ENCODE measurements around the gene NRG2.

Gene NRG2

GRCh38 chr5:139836469-139837208 lies 206.5 kb downstream of the NRG2 start:
- no peak for DNase-seq (ENCODE audit: low read depth)

- no peak for DNase-seq (ENCODE audit: low read depth)
These were observed 207.4 kb downstream of the NRG2 start for GRCh38 chr5:139835656-139836055.

DNA sequence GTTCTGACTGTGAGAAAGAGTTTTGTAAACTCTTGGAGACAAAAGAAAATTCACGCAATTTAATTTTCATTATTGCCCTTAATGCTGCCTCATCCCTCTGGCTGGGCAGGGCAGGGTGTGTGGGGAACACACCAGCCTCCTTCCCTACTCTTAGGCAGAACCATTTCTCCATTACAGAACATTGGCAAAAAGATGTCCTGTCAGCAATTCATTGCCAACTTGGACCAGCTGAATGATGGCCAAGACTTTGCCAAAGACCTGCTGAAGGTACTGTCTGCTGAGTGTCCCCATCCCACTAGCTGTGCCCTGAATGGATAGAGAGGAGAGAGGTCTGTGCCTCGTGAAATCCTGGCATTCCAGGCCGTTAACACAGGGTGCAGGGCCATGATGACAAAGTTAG lies 209.6 kb downstream of the NRG2 start:
- DNase-seq (ENCODE audit: low read depth): no peak

GRCh38 chr5:139831624-139832023 lies 211.5 kb downstream of the NRG2 start:
- DNase-seq (ENCODE audit: low read depth): no peak

DNA sequence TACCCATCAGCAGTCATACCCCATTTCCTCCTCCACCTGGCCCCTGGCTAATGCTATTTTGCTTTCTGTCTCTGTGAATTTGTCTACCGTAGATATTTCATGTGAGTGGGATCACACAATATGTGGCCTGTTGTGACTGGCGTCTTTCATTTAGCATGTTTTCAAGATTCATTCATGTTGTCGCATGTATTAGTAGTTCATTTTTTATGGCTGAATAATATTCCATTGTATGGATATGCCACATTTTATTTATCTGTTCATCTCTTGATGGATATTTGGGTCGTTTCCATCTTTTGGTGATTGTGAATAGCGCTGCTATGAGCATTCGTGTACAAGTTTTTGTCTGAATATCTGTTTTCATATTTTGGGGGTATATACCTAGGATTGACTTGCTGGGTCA lies 213.6 kb downstream of the NRG2 start:
- no peak for DNase-seq (ENCODE audit: low read depth)

DNA sequence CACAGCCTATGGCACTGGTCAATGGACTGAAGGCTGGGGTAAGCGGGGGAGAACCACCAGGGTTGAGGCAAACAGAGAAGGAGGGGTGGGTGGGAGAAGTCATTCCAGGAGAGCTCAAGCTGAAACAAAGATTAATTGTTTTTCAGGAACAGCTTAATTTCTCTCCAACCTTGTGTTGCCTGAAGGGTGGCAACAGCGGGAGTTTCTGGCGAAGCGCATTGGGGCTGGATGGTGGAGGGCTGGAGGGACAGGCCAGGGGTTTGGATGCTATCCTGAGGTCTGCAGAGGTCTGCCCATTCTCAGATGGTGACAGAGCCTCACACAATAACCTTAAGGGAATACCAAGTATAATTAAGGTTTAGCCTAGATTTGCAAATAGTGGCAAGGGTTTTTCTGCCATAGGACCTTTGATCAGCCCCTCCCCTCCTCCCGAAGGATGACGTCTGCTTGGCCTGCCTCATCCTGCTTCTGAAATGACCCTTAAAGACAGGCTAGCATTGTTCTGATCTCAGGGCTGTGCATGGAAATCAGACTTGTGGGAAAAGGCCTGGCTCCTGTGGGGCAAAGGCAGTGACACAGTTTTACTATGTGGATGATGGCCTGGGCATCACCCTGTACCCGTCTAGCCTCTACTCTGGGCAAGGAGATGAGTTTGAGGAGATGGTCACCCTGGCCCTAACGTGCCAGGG lies 214.7 kb downstream of the NRG2 start:
- no peak for DNase-seq (ENCODE audit: low read depth)

DNA sequence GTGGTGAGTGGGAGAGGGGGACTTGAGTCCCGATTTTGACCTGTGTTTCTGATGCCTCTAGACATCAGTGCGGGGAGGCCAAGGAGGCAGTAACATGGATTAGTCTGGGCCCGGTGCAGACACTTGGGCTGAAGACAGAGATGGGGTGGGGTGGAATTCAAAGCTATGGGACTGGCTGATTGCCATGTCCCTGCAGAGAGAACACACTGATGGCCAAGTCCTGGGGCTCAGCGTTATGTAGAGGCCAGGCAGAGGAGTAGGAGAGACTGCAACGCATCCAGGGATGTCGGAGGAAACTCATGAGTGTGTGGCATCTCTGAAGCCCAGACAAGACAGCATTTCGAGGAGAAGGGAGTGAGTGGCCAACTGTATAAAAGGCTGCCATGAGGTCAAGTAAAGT lies 217.4 kb downstream of the NRG2 start:
- DNase-seq (ENCODE audit: low read depth): no peak

GRCh38 chr5:139823757-139824355 lies 219.2 kb downstream of the NRG2 start:
- DNase-seq (ENCODE audit: low read depth): no peak

- no peak for DNase-seq (ENCODE audit: low read depth)
These were observed 220.3 kb downstream of the NRG2 start for GRCh38 chr5:139822553-139823425.

- DNase-seq (ENCODE audit: low read depth): no peak
These were observed 221.1 kb downstream of the NRG2 start for GRCh38 chr5:139821806-139822552.

GRCh38 chr5:139820606-139821005 lies 222.5 kb downstream of the NRG2 start:
- no peak for DNase-seq (ENCODE audit: low read depth)

DNA sequence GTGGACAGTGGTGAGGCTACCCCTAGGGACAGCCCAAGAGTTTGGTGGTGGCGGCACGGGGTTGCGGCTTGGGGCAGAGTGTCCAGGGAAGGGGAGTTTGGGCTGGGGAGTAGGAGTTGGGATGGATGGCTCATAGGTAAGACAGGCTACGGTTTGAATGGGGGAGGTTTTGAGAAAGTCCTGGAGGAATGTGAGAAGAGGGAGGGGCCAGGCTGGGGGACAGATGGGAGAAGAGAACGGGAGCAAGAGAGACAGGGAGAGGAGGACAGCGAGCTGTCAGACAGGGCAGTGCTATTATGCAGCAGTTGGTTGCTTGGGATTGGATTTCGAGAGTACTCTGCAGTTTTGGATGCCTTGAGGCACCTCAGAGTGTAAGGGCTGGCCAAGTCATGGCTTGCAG lies 223.0 kb downstream of the NRG2 start:
- no peak for DNase-seq (ENCODE audit: low read depth)

DNA sequence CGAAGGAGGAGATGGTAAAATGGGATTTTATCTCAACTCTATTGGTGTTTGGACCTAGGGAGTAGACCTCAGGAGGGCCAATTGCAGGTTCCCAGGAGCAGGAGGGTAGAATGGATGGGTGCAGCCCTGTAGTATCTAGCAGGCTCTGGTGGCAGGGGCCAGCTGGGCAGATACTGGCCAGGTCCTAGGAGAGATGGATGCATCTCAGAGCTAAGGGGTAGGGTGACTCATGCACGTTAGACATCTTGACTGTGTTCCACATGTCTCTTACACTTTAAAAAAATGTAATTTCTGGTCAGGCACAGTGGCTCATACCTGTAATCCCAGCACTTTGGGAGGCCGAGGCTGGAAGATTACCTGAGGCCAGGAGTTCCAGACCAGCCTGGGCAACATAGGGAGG lies 225.1 kb downstream of the NRG2 start:
- no peak for DNase-seq (ENCODE audit: low read depth)

DNA sequence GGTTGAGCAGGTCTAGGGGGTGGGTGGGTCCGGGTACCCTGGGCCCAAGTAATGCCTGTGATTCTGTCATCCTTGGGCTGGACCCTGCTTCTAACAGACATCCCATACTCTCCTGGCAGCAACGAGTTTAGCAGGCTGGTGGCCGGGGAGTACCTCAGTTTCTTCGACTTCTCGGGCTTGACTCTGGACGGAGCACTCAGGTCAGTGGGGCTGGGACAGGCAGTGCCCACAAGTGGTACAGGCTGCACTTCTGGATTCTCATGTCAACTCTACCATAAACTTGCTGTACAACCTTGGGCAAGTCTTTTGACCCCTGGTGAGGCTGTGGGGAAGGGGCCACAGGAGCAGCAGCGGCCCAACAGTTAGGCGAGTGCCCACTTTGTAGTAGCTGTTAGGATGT lies 225.7 kb downstream of the NRG2 start:
- no peak for DNase-seq (ENCODE audit: low read depth)

- no peak for DNase-seq (ENCODE audit: low read depth)
These were observed 226.5 kb downstream of the NRG2 start for GRCh38 chr5:139816566-139816965.

GRCh38 chr5:139814704-139815280 lies 228.3 kb downstream of the NRG2 start:
- no peak for DNase-seq (ENCODE audit: low read depth)

GRCh38 chr5:139814191-139814601 lies 228.9 kb downstream of the NRG2 start:
- no peak for DNase-seq (ENCODE audit: low read depth)

DNA sequence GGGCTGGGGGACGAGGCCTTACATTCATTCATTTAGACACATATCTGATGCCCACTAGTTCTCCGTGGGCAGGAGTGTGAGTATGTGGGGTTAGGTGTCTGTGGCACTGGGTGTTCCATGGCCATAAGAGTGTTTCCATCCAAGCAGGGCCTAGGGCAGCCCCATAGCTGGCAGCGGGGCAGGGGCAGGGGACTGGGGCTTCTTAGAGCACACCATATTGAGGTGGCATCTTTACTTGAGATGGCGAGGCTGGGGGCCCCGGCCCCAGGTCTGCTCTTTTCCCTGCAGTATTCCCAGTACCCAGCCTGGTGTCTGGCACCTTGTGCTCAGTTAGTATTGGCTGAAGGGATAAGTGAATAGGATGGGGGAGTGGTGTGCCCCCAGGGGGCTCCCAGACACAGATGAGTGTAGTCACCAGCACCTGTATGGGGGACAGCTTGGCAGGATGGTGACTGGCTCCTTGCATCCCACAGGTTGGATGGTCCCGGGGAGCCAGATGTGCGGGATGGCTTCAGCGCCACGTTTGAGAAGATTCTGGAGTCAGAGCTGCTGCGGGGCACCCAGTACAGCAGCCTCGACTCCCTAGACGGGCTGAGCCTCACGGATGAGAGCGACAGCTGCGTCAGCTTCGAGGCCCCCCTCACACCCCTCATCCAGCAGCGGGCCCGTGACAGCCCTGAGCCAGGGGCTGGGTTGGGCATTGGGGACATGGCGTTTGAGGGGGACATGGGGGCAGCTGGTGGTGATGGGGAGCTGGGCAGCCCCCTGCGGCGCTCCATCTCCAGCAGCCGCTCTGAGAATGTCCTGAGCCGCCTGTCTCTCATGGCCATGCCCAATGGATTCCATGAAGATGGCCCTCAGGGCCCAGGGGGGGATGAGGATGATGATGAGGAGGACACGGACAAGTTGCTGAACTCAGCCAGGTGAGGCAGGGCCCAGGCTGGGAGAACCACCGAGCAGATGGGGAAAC lies 230.0 kb downstream of the NRG2 start:
- DNase-seq (ENCODE audit: low read depth): no peak

DNA sequence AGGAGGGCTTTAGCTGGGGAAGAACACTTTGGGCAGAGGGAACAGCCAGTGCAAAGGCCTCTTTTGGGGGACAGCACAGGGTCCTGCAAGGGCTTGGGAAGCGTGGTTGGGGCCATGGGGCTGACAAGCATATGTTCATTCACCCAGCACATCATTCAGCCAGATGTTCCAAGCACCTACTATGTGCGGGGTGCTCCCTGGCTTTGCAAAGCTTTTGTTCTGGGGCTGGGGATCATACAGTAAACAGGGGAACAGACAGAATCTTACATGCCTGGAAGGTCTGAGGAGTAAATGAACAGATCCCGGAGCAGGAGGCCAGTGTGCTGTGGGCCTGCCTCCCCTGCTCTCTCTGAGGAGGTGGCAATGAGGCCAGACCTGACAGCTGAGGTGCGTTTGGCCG lies 230.8 kb downstream of the NRG2 start:
- no peak for DNase-seq (ENCODE audit: low read depth)

- DNase-seq (ENCODE audit: low read depth): no peak
These were observed 231.9 kb downstream of the NRG2 start for GRCh38 chr5:139811274-139811607.

Data from activated T-cell treated with anti-CD3 and anti-CD28 coated beads for 48 hours (primary cell).